ENCODE data around the gene POU1F1.

DNA sequence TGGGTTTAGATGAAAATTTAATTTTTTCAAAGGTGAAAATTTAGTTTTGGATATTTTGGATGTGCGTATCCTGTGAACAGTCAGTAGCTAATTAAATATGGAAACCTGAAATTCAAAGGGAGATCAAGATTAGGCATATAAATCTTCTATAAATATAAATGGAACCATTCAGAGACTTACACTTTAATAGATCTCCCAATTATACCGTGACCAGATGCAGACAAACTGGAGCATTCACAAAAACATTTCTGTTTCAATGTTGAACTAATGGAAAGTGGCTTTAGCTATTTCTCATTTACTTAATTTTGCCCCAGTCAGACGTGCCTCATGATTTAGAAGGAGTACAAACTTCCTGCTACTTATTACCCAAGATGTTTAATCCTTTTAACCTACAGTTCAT is 29.1 kb upstream of the POU1F1 start:
- TF ChIP-seq, protein P1, sequence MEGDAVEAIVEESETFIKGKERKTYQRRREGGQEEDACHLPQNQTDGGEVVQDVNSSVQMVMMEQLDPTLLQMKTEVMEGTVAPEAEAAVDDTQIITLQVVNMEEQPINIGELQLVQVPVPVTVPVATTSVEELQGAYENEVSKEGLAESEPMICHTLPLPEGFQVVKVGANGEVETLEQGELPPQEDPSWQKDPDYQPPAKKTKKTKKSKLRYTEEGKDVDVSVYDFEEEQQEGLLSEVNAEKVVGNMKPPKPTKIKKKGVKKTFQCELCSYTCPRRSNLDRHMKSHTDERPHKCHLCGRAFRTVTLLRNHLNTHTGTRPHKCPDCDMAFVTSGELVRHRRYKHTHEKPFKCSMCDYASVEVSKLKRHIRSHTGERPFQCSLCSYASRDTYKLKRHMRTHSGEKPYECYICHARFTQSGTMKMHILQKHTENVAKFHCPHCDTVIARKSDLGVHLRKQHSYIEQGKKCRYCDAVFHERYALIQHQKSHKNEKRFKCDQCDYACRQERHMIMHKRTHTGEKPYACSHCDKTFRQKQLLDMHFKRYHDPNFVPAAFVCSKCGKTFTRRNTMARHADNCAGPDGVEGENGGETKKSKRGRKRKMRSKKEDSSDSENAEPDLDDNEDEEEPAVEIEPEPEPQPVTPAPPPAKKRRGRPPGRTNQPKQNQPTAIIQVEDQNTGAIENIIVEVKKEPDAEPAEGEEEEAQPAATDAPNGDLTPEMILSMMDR (conservative IDR thresholded peaks at IDR 0.05; ENCODE audit: low read depth, low read length): no peak
- TF ChIP-seq EZH2 (IDR thresholded peaks at IDR 0.05; ENCODE audit: low read length, unreplicated experiment): no peak

All from PC-3 (cell line).